GM20431 (cell line): ENCODE measurements around the gene PRSS12.
"Not testable (repeated sequence)": the region's sequence is repeated elsewhere in the genome, so short reads cannot be mapped to it uniquely, and the experiment has no call there.

ENCODE experiments used
- in situ Hi-C: fragments of 300-500 bp; cut with MseI, MboI; formaldehyde crosslinking; loops from one replicate; pipeline ENCODE4 v1.15.0; 2020; ENCODE audit warnings: low sequenced_read_pairs; ENCODE audit not compliant: unreplicated experiment

PRSS12 gene

DNA sequence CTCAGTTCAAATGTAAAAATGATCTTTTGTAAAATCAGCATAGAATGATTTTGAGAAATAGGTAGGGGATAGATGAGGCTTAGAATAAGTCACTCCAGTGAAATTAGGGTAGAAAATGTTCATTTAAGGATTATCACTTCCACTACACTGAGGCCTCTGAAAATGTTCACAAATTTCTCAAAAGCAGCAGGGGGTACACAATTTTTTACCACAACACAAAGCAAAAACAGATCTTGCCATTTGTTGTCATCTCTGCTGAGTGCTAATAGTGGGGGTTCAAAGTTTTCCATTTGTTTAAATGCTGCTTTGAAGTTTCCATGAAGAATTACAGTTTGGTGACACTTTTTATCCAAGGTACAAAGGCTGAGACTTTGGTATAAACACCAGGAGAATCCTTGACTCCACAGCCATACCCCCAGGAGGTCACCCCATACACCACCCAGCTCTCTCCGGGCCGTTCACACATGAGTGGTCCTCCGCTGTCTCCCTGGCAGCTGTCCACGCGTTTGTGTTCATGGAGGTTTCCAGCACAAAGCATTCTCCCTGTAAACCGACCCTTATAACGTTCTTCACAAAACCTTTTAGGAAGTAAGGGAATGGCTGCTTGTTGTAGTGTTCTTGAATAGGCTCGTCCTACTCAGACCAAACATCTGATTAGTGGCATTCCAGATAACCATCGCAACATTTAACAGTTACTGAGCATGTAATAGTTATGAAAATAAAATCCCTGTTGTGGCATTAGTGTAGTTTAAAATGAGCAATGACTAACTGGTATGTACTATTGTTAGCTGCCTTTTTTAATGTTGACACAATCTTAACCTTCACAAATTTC lies 71.0 kb downstream of the PRSS12 start:
- in situ Hi-C loops: no loop called here

GRCh38 chr4:118280501-118281218 lies 72.1 kb downstream of the PRSS12 start:
- in situ Hi-C loops: no loop called here

DNA sequence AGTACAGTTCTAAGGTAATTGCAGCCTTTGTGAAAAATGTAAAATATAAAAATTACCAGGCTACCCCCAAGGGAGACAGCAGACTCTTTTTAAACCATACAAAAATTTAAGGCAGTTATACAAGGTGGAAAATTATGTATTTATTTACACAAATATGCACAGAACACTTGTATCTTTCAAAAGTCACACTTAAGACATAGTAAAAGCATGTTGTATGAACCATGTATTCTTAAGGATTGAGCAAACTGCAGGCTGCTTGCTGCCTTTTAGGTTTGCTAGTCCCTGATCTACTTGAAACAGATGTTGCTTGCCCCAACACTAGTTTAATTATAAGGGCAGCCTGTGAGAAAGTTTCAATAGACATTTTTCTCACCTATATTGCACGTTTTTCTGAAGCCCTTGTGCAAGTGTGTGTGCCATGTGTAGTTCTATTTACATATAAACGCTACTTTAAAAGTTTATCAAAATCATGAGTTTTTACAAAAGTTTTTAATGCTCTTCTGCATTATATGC lies 72.8 kb downstream of the PRSS12 start:
- in situ Hi-C loops: no loop called here

- in situ Hi-C loops: no loop called here
These were observed 73.5 kb downstream of the PRSS12 start for GRCh38 chr4:118279328-118279727.

- in situ Hi-C loops: no loop called here
These were observed 74.1 kb downstream of the PRSS12 start for GRCh38 chr4:118278473-118279274.

- in situ Hi-C loops: no loop called here
These were observed 75.6 kb downstream of the PRSS12 start for GRCh38 chr4:118277243-118277642.

- in situ Hi-C loops: no loop called here
These were observed 76.2 kb downstream of the PRSS12 start for GRCh38 chr4:118276580-118276979.

- in situ Hi-C loops: no loop called here
These were observed 79.2 kb downstream of the PRSS12 start for GRCh38 chr4:118273642-118274041.

DNA sequence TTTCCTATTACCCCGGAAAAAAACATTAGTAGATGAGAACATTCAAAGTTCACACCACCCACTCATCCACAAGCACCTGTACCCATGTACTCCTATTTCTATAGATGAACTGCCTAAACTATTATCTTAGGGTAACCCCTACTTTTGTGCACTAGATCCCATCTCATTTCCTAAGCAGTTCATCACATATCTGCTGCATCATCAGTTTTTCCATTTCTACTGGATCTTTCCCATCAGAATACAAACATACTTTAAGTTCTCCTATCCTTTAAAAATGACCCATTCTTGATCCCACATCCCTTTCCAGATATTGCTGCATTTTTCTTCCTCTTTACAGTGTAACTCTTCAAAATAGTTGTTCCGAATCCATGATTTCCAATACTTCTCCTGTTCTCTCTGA lies 81.0 kb downstream of the PRSS12 start:
- in situ Hi-C loops: no loop called here

DNA sequence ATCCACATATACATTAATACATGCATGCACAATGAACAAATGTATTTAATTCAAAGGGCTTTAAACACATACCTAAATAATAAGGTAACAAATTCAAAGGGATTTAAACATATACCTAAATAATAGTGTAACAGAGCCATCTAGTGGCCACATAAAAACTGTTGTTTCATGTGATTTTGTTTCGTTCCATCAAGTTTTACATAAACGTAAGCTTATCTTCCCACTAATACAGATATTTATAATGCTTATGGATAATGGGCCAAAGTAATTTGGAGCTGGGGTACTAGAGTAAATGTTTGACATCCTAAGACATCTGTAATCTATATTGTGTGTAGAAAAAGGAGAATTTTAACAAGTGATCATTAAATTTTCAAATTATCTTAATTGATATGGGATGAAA lies 82.3 kb downstream of the PRSS12 start:
- in situ Hi-C loops: no loop called here

DNA sequence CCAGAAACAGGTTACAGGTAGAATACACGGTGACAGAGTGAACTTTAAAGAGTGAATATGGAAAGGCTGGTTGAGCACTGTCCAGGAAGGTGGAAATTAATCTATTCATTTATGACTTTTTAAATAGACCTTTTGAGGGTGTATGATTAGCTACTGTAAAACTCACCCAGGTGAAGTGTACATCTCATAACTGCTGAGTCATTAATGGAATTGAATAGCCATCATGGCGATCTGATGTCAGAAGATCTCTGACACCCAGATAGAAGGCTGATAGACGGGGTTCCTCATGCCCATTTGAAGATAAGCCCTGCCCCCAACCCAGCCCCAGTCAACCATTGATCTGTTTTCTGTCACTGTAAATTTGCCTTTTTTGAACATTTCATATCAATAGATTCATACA lies 84.0 kb downstream of the PRSS12 start:
- in situ Hi-C loops: no loop called here

- in situ Hi-C loops: not testable (repeated sequence)
These were observed 86.7 kb downstream of the PRSS12 start for GRCh38 chr4:118266145-118266496.

- in situ Hi-C loops: no loop called here
These were observed 87.3 kb downstream of the PRSS12 start for GRCh38 chr4:118265312-118266144.

GRCh38 chr4:118264096-118264495 lies 88.7 kb downstream of the PRSS12 start:
- in situ Hi-C loops: no loop called here

DNA sequence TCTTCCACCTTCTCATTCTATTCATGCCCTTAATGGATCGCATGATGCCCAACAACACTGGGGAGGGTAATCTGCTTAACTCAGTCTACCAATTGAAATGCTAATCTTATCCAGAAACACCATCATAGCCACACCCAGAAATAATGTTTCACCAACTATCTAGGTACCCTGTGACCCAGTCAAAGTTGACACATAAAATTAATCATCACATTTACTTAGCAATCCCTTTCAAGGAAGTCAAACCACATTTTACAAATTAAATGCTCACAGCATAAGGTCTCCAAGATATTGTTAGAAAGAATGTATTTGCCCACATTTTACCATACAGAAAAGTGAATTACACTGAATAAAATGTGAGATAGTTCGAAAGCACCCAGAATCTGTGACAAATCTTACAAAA lies 92.5 kb downstream of the PRSS12 start:
- in situ Hi-C loops: no loop called here

DNA sequence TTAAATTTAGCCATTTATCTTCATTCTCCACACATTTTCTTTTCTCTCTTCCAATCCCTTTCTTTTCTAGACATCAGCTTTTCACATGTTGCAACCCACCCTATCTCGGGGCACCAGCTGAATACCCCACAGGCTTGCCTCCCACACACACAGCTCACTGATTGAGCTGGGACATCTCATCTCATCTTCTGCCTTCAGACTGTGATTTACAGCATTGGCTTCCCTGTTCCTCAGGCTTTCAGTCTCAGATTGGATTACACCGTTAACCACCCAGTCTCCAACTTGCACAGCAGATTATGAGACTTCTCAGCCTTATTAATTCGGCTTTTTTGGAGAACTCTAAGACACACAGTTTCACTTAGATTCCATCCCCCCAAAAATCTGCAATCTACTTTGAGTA lies 93.7 kb downstream of the PRSS12 start:
- in situ Hi-C loops: no loop called here

DNA sequence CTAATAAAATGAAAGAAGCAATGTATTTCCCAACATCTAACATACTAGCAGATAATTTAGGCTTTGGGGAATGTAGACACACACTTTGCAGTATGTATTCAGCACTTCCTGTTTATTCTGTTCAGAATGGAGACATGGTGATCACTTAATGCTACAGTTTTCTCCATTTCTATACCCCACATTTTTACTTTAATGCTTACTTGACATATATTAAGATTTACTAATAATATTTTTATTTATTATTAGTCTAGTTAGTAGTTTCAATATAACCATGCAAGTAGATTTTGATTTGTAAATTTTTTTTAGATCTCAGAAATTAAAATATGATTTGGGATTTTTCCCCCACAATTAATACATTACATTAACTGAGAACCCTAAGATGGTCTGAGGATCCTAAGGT lies 98.4 kb downstream of the PRSS12 start:
- in situ Hi-C loops: no loop called here

DNA sequence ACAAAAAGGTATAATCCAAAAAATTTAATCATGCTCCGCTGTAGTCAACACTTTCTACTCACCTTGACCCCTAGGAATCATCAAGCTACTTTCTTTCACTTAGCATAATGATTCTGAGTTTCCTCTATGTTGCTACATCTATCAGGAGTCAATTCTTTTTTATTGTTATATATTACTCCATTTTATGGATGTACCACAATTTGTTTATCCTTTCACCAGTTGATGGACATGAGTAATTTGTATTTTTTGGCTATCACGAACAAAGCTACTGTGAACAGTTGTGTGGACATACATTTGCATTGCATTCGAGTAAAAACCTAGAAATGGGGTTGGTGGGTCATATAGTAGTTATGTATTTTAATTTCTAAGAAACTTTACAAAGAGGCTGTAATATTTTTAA lies 102.9 kb downstream of the PRSS12 start:
- in situ Hi-C loops: no loop called here

- in situ Hi-C loops: no loop called here
These were observed 115.3 kb downstream of the PRSS12 start for GRCh38 chr4:118237531-118237930.
